Measurements from ENCODE around the gene LRCH3.
"Not testable (repeated sequence)": the region's sequence is repeated elsewhere in the genome, so short reads cannot be mapped to it uniquely, and the experiment has no call there.

LRCH3 gene

DNA sequence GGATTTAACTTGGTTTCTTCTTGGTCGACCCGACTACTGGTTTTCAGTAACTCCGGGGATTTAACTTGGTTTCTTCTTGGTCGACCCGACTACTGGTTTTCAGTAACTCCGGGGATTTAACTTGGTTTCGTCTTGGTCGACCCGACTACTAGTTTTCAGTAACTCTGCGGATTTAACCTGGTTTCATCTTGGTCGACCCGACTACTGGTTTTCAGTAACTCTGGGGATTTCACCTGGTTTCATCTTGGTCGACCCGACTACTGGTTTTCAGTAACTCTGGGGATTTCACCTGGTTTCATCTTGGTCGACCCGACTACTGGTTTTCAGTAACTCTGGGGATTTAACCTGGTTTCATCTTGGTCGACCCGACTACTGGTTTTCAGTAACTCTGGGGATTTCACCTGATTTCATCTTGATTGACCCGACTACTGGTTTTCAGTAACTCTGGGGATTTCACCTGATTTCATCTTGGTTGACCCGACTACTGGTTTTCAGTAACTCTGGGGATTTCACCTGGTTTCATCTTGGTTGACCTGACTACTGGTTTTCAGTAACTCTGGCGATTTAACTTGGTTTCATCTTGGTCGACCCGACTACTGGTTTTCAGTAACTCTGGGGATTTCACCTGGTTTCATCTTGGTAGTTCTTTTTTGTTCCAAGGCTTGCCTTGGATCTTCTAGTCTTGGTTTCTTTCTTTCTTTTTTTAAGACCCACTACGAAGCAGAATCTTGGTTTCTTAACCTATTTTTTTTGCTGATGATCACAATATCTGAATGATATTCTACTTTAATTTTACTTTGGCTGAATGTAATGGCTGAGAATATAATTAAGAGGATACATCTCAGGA, 130.6 kb downstream of the LRCH3 start:
- not testable (repeated sequence) for H3K9me3 ChIP-seq (ENCODE audit: control insufficient read depth, insufficient read depth, low read length); H3K9ac ChIP-seq (ENCODE audit: low read depth, low read length); H3K4me1 ChIP-seq (ENCODE audit: control insufficient read depth, insufficient read depth, low read length); H3K4me3 ChIP-seq (ENCODE audit: low read depth, low read length); H3K27me3 ChIP-seq (ENCODE audit: control insufficient read depth, insufficient read depth, low read length); H3K36me3 ChIP-seq (ENCODE audit: control insufficient read depth, insufficient read depth, low read length)

DNA sequence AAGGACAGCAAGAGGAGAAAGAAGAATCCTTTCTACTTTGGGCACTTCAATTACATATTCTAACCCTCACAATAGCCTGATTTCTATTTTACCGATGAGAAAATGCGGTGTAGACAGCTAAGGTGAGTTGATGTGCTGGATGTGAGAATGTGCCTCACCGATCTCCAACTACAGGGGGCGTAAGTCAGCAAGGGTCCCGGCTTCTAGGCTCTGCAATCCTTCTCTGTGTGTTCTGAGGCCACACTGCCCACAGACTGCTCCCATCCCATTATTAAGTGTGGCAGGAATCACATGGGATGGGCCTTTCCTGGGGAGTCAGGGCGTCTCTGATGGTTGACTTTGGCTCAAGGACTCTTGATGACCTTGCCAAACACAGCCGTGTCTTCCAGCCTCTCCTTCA, 135.4 kb downstream of the LRCH3 start:
- H3K9me3 ChIP-seq (ENCODE audit: control insufficient read depth, insufficient read depth, low read length) = no peaks in the 10 kb centered on the region
- H3K36me3 ChIP-seq (ENCODE audit: control insufficient read depth, insufficient read depth, low read length) = no peaks in the 10 kb centered on the region
- H3K9ac ChIP-seq (ENCODE audit: low read depth, low read length) = no peak overlapping the region
- no peak overlapping the region for H3K4me3 ChIP-seq (ENCODE audit: low read depth, low read length)
- no peaks in the 10 kb centered on the region for H3K27me3 ChIP-seq (ENCODE audit: control insufficient read depth, insufficient read depth, low read length)
- H3K4me1 ChIP-seq (ENCODE audit: control insufficient read depth, insufficient read depth, low read length) = no peaks in the 10 kb centered on the region

DNA sequence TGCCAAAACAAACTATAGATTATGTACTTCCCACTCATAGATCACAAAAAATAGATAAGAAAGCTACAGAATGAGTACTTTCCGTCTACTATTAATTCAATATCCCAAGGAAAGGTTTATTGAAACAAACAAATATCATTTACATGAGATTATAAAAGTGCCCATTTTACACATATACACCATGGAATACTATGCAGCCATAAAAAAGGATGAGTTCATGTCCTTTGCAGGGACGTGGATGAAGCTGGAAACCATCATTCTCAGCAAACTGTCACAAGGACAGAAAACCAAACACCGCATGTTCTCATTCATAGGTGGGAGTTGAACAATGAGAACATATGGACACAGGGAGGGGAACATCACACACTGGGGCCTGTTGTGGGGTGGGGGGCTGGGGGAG, 136.5 kb downstream of the LRCH3 start:
- H3K4me3 ChIP-seq (ENCODE audit: low read depth, low read length); H3K9ac ChIP-seq (ENCODE audit: low read depth, low read length); H3K4me1 ChIP-seq (ENCODE audit: control insufficient read depth, insufficient read depth, low read length): not testable (repeated sequence)

DNA sequence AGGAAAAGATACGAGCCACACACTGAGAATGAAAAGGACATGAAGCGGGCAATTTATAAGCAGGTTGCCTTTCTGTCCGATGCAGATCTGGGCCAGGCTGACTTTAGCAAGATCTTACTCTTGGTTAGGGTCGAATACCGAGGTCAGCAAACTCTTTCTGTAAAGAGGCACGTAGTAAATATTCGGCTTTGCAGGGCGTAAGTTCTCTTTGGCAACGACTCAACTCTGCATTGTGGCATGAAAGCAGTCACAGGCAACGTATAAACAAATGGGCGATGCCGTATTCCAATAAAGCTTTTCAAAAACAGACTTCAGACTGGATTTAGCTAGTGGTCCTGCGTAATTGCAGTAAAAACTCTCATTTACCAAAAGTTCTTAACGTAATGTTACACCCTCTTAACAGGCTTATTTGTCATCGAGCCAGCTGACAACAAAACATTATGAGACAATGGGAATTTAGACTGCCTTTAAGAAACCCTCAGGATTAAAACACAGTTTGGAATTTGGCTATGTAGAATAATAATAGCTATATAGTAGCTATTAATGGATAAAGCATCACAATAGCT, 145.8 kb downstream of the LRCH3 start:
- Histone ChIP-seq H3K9me3 (ENCODE audit: control insufficient read depth, insufficient read depth, low read length) (no peaks in the 10 kb centered on the region), H3K27me3 (ENCODE audit: control insufficient read depth, insufficient read depth, low read length) (no peaks in the 10 kb centered on the region), H3K4me3 (ENCODE audit: low read depth, low read length) (no peak overlapping the region), H3K9ac (ENCODE audit: low read depth, low read length) (no peak overlapping the region), H3K4me1 (ENCODE audit: control insufficient read depth, insufficient read depth, low read length) (peaks cover 4% of the 10 kb centered on the region), H3K36me3 (ENCODE audit: control insufficient read depth, insufficient read depth, low read length) (no peaks in the 10 kb centered on the region)

More for the DNA sequence above, 136.5 kb downstream of the LRCH3 start:
- H3K27me3 ChIP-seq (ENCODE audit: control insufficient read depth, insufficient read depth, low read length); H3K36me3 ChIP-seq (ENCODE audit: control insufficient read depth, insufficient read depth, low read length); H3K9me3 ChIP-seq (ENCODE audit: control insufficient read depth, insufficient read depth, low read length): not testable (repeated sequence)

Data from iPS-15b (cell line).